IMR-90 (cell line): ENCODE measurements around the gene MARCHF3. TPM values are rescaled to one million over a fixed set of nuclear protein-coding genes. Genes with fewer than 3 reads are reported as not detected.

Experiments used
- ATAC-seq: fragments of 200-7000 bp; cut with Tn5 transposase; 2 replicates; pipeline ENCODE4 v1.9.1; 2020; ENCODE audit warnings: low read depth, mild to moderate bottlenecking, moderate library complexity
- BruUV-seq: library from RNA; stranded (reverse); fragments of 400-500 nt; replicated peaks from 2 replicates; lab custom pipeline; 2021; lab: Mats Ljungman, UMichigan
- CTCF ChIA-PET: fragments of 300-600 bp; formaldehyde crosslinking; extraction: SDS; loops from one replicate; lab custom pipeline; 2021; ENCODE audit warnings: antibody characterized with exemption; lab: Yijun Ruan, JAX
- POLR2A ChIA-PET: fragments of 300-600 bp; sonication (Branson Sonifier 250); formaldehyde crosslinking; loops from one replicate; lab custom pipeline; 2022; ENCODE audit warnings: antibody characterized with exemption; ENCODE audit not compliant: unreplicated experiment; lab: Charles Lee
- DNase-seq: peaks from one replicate; pipeline ENCODE4 v3.0.0; 2013
- H2AFZ ChIP-seq: replicated peaks from 2 replicates; pipeline ENCODE3; 2013; ENCODE audit warnings: low read length, mild to moderate bottlenecking; ENCODE audit not compliant: poor library complexity
- H2AK5ac ChIP-seq: 2 replicates; pipeline ENCODE4 v1.6.1; 2013; ENCODE audit warnings: low read depth, low read length, inconsistent platforms
- H2AK9ac ChIP-seq: replicated peaks from 2 replicates; pipeline ENCODE3; 2013; ENCODE audit warnings: mild to moderate bottlenecking, low read depth, low read length, moderate library complexity; ENCODE audit not compliant: poor library complexity
- H2BK120ac ChIP-seq: 2 replicates; pipeline ENCODE4 v1.6.1; 2013; ENCODE audit warnings: low read depth, low read length, inconsistent platforms
- H2BK15ac ChIP-seq: 3 replicates; pipeline ENCODE4 v1.6.1; 2013; ENCODE audit warnings: low read depth, low read length, inconsistent platforms
- H2BK20ac ChIP-seq: 2 replicates; pipeline ENCODE4 v1.6.1; 2013; ENCODE audit warnings: low read depth, mild to moderate bottlenecking, inconsistent platforms, low read length, moderate library complexity
- H2BK5ac ChIP-seq: 2 replicates; pipeline ENCODE4 v1.6.1; 2013; ENCODE audit warnings: mild to moderate bottlenecking, low read depth, low read length, inconsistent platforms; ENCODE audit not compliant: poor library complexity, severe bottlenecking
- H3K14ac ChIP-seq: replicated peaks from 2 replicates; pipeline ENCODE4 v1.6.1; 2013; ENCODE audit warnings: low read depth, low read length, inconsistent platforms
- H3K18ac ChIP-seq: 2 replicates; pipeline ENCODE4 v1.6.1; 2013; ENCODE audit warnings: low read depth, low read length, control low read depth
- H3K23ac ChIP-seq: 2 replicates; pipeline ENCODE4 v1.6.1; 2013; ENCODE audit warnings: low read depth, low read length, inconsistent platforms
- H3K27ac ChIP-seq: 2 replicates; pipeline ENCODE4 v1.5.1; 2013; ENCODE audit warnings: mild to moderate bottlenecking, control low read depth, low read length; ENCODE audit not compliant: insufficient read depth
- H3K27me3 ChIP-seq: 2 replicates; pipeline ENCODE4 v1.6.1; 2013; ENCODE audit warnings: low read length; ENCODE audit not compliant: control insufficient read depth, insufficient read depth
- H3K36me3 ChIP-seq: 2 replicates; pipeline ENCODE4 v1.6.1; 2013; ENCODE audit warnings: low read length, mixed read lengths; ENCODE audit not compliant: control insufficient read depth, insufficient read depth
- H3K4ac ChIP-seq: 2 replicates; pipeline ENCODE4 v1.6.1; 2013; ENCODE audit warnings: low read depth, low read length, inconsistent platforms
- H3K4me1 ChIP-seq: 2 replicates; pipeline ENCODE4 v1.6.1; 2013; ENCODE audit warnings: low read length, mixed read lengths; ENCODE audit not compliant: control insufficient read depth, insufficient read depth
- H3K4me2 ChIP-seq: 2 replicates; pipeline ENCODE4 v1.6.1; 2013; ENCODE audit warnings: low read depth, mild to moderate bottlenecking, control low read depth, low read length, moderate library complexity
- H3K4me3 ChIP-seq: 2 replicates; pipeline ENCODE4 v1.5.1; 2013; ENCODE audit warnings: low read depth, mild to moderate bottlenecking, control low read depth, low read length, moderate library complexity; ENCODE audit not compliant: insufficient read depth
- H3K56ac ChIP-seq: 2 replicates; pipeline ENCODE4 v1.6.1; 2013; ENCODE audit warnings: low read length, inconsistent platforms; ENCODE audit not compliant: insufficient read depth; ENCODE audit errors: extremely low read depth
- H3K79me1 ChIP-seq, 2 experiments: 2 replicates each; pipeline ENCODE4 v1.6.1; 2013; ENCODE audit warnings: low read length in 2 of 2, inconsistent platforms in 1 of 2, low read depth in 1 of 2
- H3K9ac ChIP-seq: 2 replicates; pipeline ENCODE4 v1.6.1; 2013; ENCODE audit warnings: low read depth, low read length, control low read depth
- H3K9me1 ChIP-seq: 2 replicates; pipeline ENCODE4 v1.6.1; 2013; ENCODE audit warnings: low read length, inconsistent platforms; ENCODE audit not compliant: insufficient read depth
- H3K9me3 ChIP-seq: 2 replicates; pipeline ENCODE4 v1.6.1; 2013; ENCODE audit warnings: low read length; ENCODE audit not compliant: control insufficient read depth, insufficient read depth
- H4K20me1 ChIP-seq: 2 replicates; pipeline ENCODE4 v1.6.1; 2013; ENCODE audit warnings: low read length, inconsistent platforms; ENCODE audit not compliant: insufficient read depth
- H4K5ac ChIP-seq: 2 replicates; pipeline ENCODE4 v1.6.1; 2013; ENCODE audit warnings: mild to moderate bottlenecking, low read depth, low read length, control low read depth
- H4K8ac ChIP-seq, 2 experiments: 2 replicates each; pipeline ENCODE4 v1.6.1; 2013; ENCODE audit warnings: low read depth in 2 of 2, low read length in 2 of 2, control low read depth in 1 of 2, inconsistent platforms in 1 of 2
- H4K91ac ChIP-seq: 2 replicates; pipeline ENCODE4 v1.6.1; 2013; ENCODE audit warnings: low read depth, low read length, inconsistent platforms; ENCODE audit not compliant: insufficient read depth
- BHLHE40 ChIP-seq: fragments of 150-350 bp; IDR thresholded peaks from 2 replicates; pipeline ENCODE4 v1.6.1; 2016; ENCODE audit warnings: mild to moderate bottlenecking, low read depth, low read length
- CEBPB ChIP-seq: IDR thresholded peaks from 2 replicates; pipeline ENCODE4 v1.6.1; 2012; ENCODE audit warnings: low read depth, low read length, improper control_type of control experiment
- CHD1 ChIP-seq: IDR thresholded peaks from 2 replicates; pipeline ENCODE4 v1.6.1; 2012; ENCODE audit warnings: low read depth, low read length, improper control_type of control experiment
- CTCF ChIP-seq: conservative IDR thresholded peaks from 2 replicates; pipeline ENCODE4 v1.5.1; 2012; ENCODE audit warnings: mild to moderate bottlenecking, low read depth, low read length, improper control_type of control experiment
- ELK1 ChIP-seq: fragments of 150-350 bp; IDR thresholded peaks from 2 replicates; pipeline ENCODE4 v1.6.1; 2016; ENCODE audit warnings: low read depth, mild to moderate bottlenecking, low read length, moderate library complexity, borderline replicate concordance
- FOS ChIP-seq: fragments of 150-350 bp; IDR thresholded peaks from 2 replicates; pipeline ENCODE4 v1.6.1; 2016; ENCODE audit warnings: low read depth, low read length
- MAFK ChIP-seq: IDR thresholded peaks from 2 replicates; pipeline ENCODE4 v1.6.1; 2012; ENCODE audit warnings: low read depth, low read length, improper control_type of control experiment
- MAZ ChIP-seq: IDR thresholded peaks from 2 replicates; pipeline ENCODE4 v1.6.1; 2012; ENCODE audit warnings: low read depth, mild to moderate bottlenecking, low read length, improper control_type of control experiment, moderate library complexity, borderline replicate concordance
- MXI1 ChIP-seq: IDR thresholded peaks from 2 replicates; pipeline ENCODE4 v1.6.1; 2012; ENCODE audit warnings: low read depth, mild to moderate bottlenecking, low read length, moderate library complexity, borderline replicate concordance
- NFE2L2 ChIP-seq: fragments of 150-350 bp; IDR thresholded peaks from 2 replicates; pipeline ENCODE4 v1.6.1; 2016; ENCODE audit warnings: low read depth, mild to moderate bottlenecking, low read length
- POLR2A ChIP-seq: IDR thresholded peaks from 2 replicates; pipeline ENCODE4 v1.6.1; 2012; ENCODE audit warnings: mild to moderate bottlenecking, low read depth, low read length
- RAD21 ChIP-seq: IDR thresholded peaks from 2 replicates; pipeline ENCODE4 v1.6.1; 2012; ENCODE audit warnings: low read length, improper control_type of control experiment
- RCOR1 ChIP-seq: IDR thresholded peaks from 2 replicates; pipeline ENCODE4 v1.6.1; 2012; ENCODE audit warnings: mild to moderate bottlenecking, low read length, improper control_type of control experiment; ENCODE audit not compliant: insufficient replicate concordance
- RFX5 ChIP-seq: IDR thresholded peaks from 2 replicates; pipeline ENCODE4 v1.8.0; 2012; ENCODE audit warnings: low read depth, mild to moderate bottlenecking, low read length, moderate library complexity
- SMC3 ChIP-seq: fragments of 150-350 bp; IDR thresholded peaks from 2 replicates; pipeline ENCODE4 v1.6.1; 2016; ENCODE audit warnings: low read depth, mild to moderate bottlenecking, antibody characterized with exemption, low read length, moderate library complexity
- USF2 ChIP-seq: fragments of 150-350 bp; IDR thresholded peaks from 2 replicates; pipeline ENCODE4 v1.6.1; 2017; ENCODE audit warnings: mild to moderate bottlenecking, antibody characterized with exemption, low read length, low read depth
- WGBS, 2 experiments: methylation state at CpG; one replicate each; pipeline versions ENCODE4 v1.1.5 to v1.1.7; 2013; ENCODE audit warnings: missing lambda C conversion rate in 2 of 2; ENCODE audit not compliant: insufficient read length in 1 of 2; ENCODE audit errors: extremely low coverage in 2 of 2; 5-methylcytosine and 5-hydroxymethylcytosine counted together
- dilution Hi-C: fragments of 300-500 bp; cut with HindIII; formaldehyde crosslinking; loops from one replicate; pipeline ENCODE4 v1.14.3; 2018; ENCODE audit warnings: low sequenced_read_pairs; ENCODE audit not compliant: unreplicated experiment
- in situ Hi-C: fragments of 300-500 bp; cut with MboI; formaldehyde crosslinking; loops from 3 replicates; pipeline ENCODE4 v1.14.3; 2019; ENCODE audit warnings: low sequenced_read_pairs, inconsistent platforms, mixed read lengths
- intact Hi-C: fragments of 100-400 bp; cut with micrococcal nuclease; formaldehyde crosslinking; loops from 2 replicates; pipeline ENCODE4 v1.10.0; 2022
- polyA plus RNA-seq, 3 experiments: library from polyadenylated mRNA; depleted of rRNA; stranded (reverse); fragments of >200 nt; gene quantifications; 2 replicates each; pipeline ENCODE4 v1.2.3, GENCODE V29; 2012; ENCODE audit warnings: low replicate concordance in 1 of 3
- total RNA-seq: library from RNA; depleted of rRNA; stranded (reverse); fragments of >200 nt; gene quantifications from 2 replicates; pipeline ENCODE4 v1.2.3, GENCODE V29; 2012

Gene MARCHF3
- total and polyA plus RNA-seq, 2 of the 4 experiments (the other 2 are of a cell fraction): 11.2 to 18.8 TPM

- TF ChIP-seq POLR2A: no peak
- no peak for TF ChIP-seq RFX5
- no peak for TF ChIP-seq ELK1
- TF ChIP-seq CEBPB: no peak
- no peak for TF ChIP-seq FOS
- no peak for TF ChIP-seq BHLHE40
- TF ChIP-seq MXI1: no peak
- TF ChIP-seq RAD21: no peak
- no peak for TF ChIP-seq MAFK
- TF ChIP-seq CTCF: no peak
- no peak for TF ChIP-seq CHD1
- no peak for TF ChIP-seq SMC3
- no peak for TF ChIP-seq RCOR1
- TF ChIP-seq MAZ: no peak
- TF ChIP-seq USF2: no peak
- no peak for TF ChIP-seq NFE2L2
- ATAC-seq (no peak), DNase-seq (no peak)
- Histone ChIP-seq H3K9ac (no peak overlapping the region), H3K9me3 (no peaks in the 10 kb centered on the region), H3K4me3 (no peak overlapping the region), H2AK5ac (peak overlapping the region; percentile 56; the same call in 1 of the 2 replicates), H2BK20ac (no peak overlapping the region), H4K91ac (no peak overlapping the region), H3K27me3 (no peaks in the 10 kb centered on the region), H2BK5ac (no peak overlapping the region), H3K56ac (no peak overlapping the region), H2AFZ (no peak overlapping the region), H3K4me1 (peaks cover 14% of the 10 kb centered on the region), H3K14ac (no peak overlapping the region), H4K8ac (peak overlapping the region in 1 of 2 experiments; percentile 14; a peak in 1 of 4 replicates), H3K9me1 (0 out of 2 replicates have a peak, but pooled peaks cover 5% of the 10 kb centered on the region), H2BK15ac (no peak overlapping the region), H3K27ac (no peak overlapping the region), H4K5ac (no peak overlapping the region), H3K18ac (no peak overlapping the region), H3K23ac (no peak overlapping the region), H4K20me1 (no peaks in the 10 kb centered on the region; the same call in 1 of the 2 replicates), H3K79me1 (peaks cover 15 to 16% of the 10 kb centered on the region in 2 experiments; a peak in 3 of 4 replicates), H3K4me2 (no peak overlapping the region), H3K4ac (no peak overlapping the region; the same call in 1 of the 2 replicates), H3K36me3 (no peaks in the 10 kb centered on the region), H2AK9ac (peak overlapping the region; percentile 33), H2BK120ac (no peak overlapping the region)
- dilution Hi-C loops: no loop called here
- WGBS, 2 experiments: no CpG with 5 or more reads among the region's 2 CpGs
- in situ Hi-C loops: no loop called here
- intact Hi-C loops: loop anchor here (5.0 kb wide), 1 partner anchor 33 kb away; no protein-coding TSS in a partner anchor
- ChIA-PET POLR2A (no interaction called here), CTCF (no interaction called here)
- no TSS peak for BruUV-seq
These were observed 60.8 kb downstream of the MARCHF3 start for GRCh38 chr5:126969548-126969947.
